H1 (cell line): ENCODE data around the gene NELFB. TPM values are rescaled to one million over a fixed set of nuclear protein-coding genes. Genes with fewer than 3 reads are reported as not detected.

Experiments
- CBX8 ChIP-seq: fragments of 300-800, 300-1000 bp; sonication (generic); IDR thresholded peaks from 2 replicates; pipeline ENCODE4 v1.7.1; 2016; ENCODE audit warnings: low read depth, low read length, borderline replicate concordance
- JUN ChIP-seq: IDR thresholded peaks from 2 replicates; pipeline ENCODE4 v1.6.1; 2011; ENCODE audit warnings: low read depth, mild to moderate bottlenecking, improper control_type of control experiment, low read length
- PHF8 ChIP-seq: fragments of 200-600 bp; sonication (generic); conservative IDR thresholded peaks from 2 replicates; pipeline ENCODE4 v1.7.1; 2012; ENCODE audit warnings: low read depth, mild to moderate bottlenecking, inconsistent platforms, low read length, moderate library complexity
- polyA plus RNA-seq, 7 experiments: library from polyadenylated mRNA; depleted of rRNA in 3 of 7; stranded (reverse) in 5 of 7; unstranded in 2 of 7; fragments of >200 nt in 5 of 7; fragments of 200-250 nt in 2 of 7; gene quantifications; 1 replicate in 5 of 7; 2 replicates in 1 of 7; 4 replicates in 1 of 7; pipeline versions ENCODE4 v1.2.1 to v1.2.3, GENCODE V29; 2011 to 2013; ENCODE audit warnings: missing spikeins in 2 of 7, mixed read lengths in 2 of 7
- total RNA-seq: library from RNA; stranded (reverse); fragmentation: NEBNext Ultra II Directional; extraction: Animal tissue kit (Norgen Biotek cat#: 25700); gene quantifications from 2 replicates; pipeline ENCODE4 v1.2.1, GENCODE V29; 2021

NELFB gene
- total and polyA plus RNA-seq, 2 of the 8 experiments (the other 6 are each of a cell fraction or from before 2014, with no cell fraction given) = 57.6 to 78.0 TPM

DNA sequence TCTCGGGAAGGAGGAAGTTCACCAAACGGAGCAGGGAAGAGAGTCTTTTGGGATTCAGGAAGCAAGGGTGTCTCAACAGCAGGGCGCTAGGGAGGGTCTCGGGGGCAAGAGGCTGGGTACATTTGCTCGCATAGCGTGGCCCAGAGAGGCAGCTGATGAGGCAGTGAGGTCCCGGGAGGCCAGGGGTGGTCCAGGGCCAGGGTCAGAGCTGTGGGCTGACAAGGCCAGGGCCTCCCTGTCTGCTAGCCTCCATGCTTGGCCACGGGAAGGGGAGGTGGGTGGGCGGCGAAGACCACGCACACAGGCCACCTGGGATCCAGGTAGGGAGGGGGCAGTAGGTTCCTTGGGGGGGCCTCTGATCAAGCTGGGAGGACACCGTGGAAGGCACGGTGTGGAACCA lies 43.6 kb upstream of the NELFB start (continued):
- TF ChIP-seq CBX8 (no peak), JUN (no peak), PHF8 (no peak)
